GM18951 (cell line): ENCODE results near the gene ADCY5.

Source experiments
- POLR2A ChIP-seq: IDR thresholded peaks from 4 replicates; pipeline ENCODE4 v1.6.1; 2011; ENCODE audit warnings: mild to moderate bottlenecking; ENCODE audit not compliant: insufficient read length, insufficient read depth; ENCODE audit errors: extremely low read depth
- in situ Hi-C: fragments of 300-500 bp; cut with MboI; formaldehyde crosslinking; loops from one replicate; pipeline ENCODE4 v1.12.0; 2022; ENCODE audit warnings: low sequenced_read_pairs, mixed read lengths, inconsistent platforms; ENCODE audit not compliant: unreplicated experiment

Gene ADCY5

GRCh38 chr3:123379041-123379830 lies 69.7 kb downstream of the ADCY5 start:
- no peak for TF ChIP-seq POLR2A
- in situ Hi-C loops: no loop called here

GRCh38 chr3:123378409-123378915 lies 70.4 kb downstream of the ADCY5 start:
- in situ Hi-C loops: no loop called here
- TF ChIP-seq POLR2A: no peak

GRCh38 chr3:123377243-123377740 lies 71.6 kb downstream of the ADCY5 start:
- no peak for TF ChIP-seq POLR2A
- in situ Hi-C loops: no loop called here

DNA sequence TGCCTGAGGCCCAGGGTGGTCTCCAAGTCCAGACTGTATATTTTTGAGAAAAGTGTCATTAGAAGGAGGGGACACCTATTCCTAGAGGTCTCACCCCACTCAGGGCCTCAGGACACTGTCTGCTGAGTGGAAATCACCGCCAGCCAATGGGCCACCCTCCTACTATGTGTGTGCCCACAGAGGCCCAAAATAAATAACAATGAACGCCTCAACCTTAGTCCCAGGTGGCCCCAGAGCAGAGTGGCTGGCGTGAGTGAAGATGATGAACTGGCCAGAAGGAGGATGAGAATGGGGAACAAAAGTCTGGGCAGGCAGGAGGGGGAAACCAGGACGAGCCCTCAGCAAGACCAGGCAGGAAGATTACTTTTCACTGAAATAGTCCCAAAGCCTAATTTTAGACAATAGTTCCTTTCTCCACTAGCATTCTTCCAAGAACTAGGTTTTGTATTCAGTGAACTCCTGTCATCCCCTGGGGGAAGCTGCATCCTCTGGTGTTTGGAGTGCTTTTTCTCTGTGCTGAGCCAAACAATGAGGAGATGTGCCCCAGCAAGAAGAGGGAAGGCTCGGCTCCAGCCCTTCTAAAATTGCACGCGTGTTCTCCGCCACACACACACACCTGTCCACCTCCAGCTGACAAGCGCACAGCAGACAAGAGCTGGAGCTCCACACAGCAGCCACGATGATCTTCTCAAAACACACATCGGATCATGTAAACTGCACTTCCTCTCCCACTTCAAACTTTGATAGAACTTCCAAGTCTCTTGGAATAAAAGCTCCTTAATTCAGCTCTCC lies 72.2 kb downstream of the ADCY5 start:
- no peak for TF ChIP-seq POLR2A
- in situ Hi-C loops: no loop called here

GRCh38 chr3:123375014-123375940 lies 73.6 kb downstream of the ADCY5 start:
- in situ Hi-C loops: no loop called here
- TF ChIP-seq POLR2A: no peak

GRCh38 chr3:123374016-123374415 lies 74.9 kb downstream of the ADCY5 start:
- no peak for TF ChIP-seq POLR2A
- in situ Hi-C loops: no loop called here

GRCh38 chr3:123373474-123373987 lies 75.4 kb downstream of the ADCY5 start:
- no peak for TF ChIP-seq POLR2A
- in situ Hi-C loops: no loop called here

- no peak for TF ChIP-seq POLR2A
- in situ Hi-C loops: no loop called here
Measured at GRCh38 chr3:123372686-123373473, 76.0 kb downstream of the ADCY5 start.

DNA sequence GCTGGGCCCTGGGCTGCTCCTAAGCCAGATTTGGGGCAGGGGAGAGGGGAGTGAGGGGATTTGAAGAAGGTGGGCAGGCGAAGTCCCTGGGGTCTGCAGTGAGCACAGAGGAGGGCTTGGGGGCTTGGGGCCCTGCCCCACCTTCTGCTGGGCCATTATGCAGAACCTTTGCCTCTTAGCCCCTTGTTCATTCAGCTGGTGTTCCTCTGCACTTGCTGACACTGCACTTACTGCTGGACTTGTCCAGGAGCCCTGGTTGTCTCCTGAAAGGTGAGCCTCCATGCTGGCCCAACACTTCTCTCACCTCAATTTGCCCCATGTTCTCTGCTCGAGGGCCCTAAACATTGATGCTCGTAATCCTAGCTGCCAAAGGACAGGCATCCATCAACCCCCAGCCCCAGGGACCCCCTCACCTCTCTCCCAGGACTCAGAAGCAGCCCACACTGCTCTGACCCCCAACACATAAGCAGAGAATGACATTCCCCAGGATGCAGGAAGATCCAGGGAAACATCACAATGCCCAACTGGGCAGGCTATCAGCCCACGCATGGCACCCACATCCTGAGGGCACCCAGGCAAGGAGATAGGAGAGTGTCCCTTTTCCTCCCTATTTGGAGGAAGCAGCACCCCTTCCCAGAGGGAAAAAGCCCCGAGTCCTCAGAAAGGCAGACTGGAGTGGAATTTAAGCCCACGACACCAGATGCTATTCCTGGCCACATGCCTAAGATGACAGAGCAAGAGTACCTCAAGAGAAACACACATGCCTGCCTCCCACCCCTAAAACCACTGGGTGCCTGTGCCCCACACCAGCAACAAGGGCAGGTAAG lies 76.8 kb downstream of the ADCY5 start:
- no peak for TF ChIP-seq POLR2A
- in situ Hi-C loops: no loop called here

DNA sequence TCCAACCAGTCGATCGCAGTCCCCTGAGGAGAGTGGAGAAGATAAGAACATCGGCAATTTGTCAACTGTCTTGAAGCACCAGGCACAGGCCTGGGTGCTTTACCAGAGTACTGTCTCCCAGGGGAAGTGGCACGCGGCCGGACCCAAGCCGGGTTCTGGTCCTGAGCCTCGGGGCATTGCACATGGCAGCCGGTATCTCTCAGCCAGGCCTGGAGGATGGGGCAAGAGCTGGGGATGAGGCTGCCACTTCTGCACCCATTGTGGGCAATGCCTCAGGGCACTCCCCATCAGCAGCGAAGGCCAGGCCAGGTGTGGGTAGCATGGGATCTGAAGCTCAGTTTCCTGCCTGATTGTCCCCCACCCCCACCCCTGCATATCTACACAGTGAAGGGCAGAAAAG lies 77.5 kb downstream of the ADCY5 start:
- in situ Hi-C loops: no loop called here
- TF ChIP-seq POLR2A: no peak

DNA sequence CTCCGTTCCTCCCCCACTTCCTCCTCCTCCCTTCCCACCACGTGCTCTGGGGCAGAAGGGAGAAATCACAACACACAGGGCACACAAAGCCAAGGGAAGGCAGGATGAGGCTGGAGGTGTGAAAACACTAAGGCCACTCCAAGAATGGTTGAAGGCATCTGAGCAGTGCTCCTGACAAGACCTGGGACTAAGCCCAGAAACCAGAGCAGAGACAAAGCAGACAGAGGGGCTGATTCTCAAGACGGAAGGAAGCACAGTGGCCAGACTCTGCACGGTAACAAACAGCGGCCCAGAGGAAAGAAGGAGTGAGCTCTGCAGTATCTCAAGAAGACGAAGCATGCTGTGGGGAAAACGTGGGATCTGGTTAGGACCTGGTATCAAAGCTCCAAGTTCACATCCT lies 78.1 kb downstream of the ADCY5 start:
- in situ Hi-C loops: no loop called here
- TF ChIP-seq POLR2A: no peak

DNA sequence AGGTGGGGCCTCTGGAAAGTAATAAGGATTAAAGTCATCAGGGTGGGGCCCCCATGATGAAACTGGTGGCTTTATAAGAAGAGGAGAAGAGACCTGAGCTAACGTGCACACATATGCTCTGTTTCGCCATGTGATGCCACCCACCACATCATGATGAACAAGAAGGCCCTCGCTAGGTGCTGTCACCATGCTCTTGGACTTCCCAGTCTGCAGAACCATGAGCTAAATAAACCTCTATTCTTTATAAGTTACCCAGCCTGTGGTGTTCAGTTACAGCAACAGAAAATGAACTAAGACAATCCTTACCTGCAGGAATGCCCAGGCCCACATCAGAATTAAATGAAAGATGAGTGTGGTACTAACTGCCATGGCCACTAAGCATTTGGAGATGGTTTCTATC lies 79.8 kb downstream of the ADCY5 start:
- no peak for TF ChIP-seq POLR2A
- in situ Hi-C loops: no loop called here
